PC-3 (cell line): ENCODE data around the gene URB2. TPM values are rescaled to one million over a fixed set of nuclear protein-coding genes. Genes with fewer than 3 reads are reported as not detected.

ENCODE experiments used
- ATAC-seq: fragments of 200-7000 bp; cut with Tn5 transposase; 2 replicates; pipeline ENCODE4 v1.9.1; 2020; ENCODE audit warnings: mild to moderate bottlenecking, moderate library complexity
- BruUV-seq: library from RNA; stranded (reverse); fragments of 400-500 nt; replicated peaks from 2 replicates; lab custom pipeline; 2021; lab: Mats Ljungman, UMichigan
- CTCF ChIA-PET: fragments of 300-600 bp; sonication (Branson Sonifier 250); formaldehyde crosslinking; loops from one replicate; lab custom pipeline; 2022; ENCODE audit warnings: antibody characterized with exemption; lab: Charles Lee
- POLR2A ChIA-PET: fragments of 300-600 bp; sonication (Branson Sonifier 250); formaldehyde crosslinking; loops from one replicate; lab custom pipeline; 2022; ENCODE audit warnings: antibody characterized with exemption; ENCODE audit not compliant: unreplicated experiment; lab: Charles Lee
- DNase-seq: peaks from one replicate; pipeline ENCODE4 v3.0.0-alpha.2; 2015
- H2AFZ ChIP-seq: fragments of 300-600 bp; sonication (generic); 2 replicates; pipeline ENCODE4 v1.6.0; 2016; ENCODE audit warnings: antibody characterized with exemption, low read length
- H3F3A ChIP-seq: fragments of 300-600 bp; sonication (generic); one replicate; pipeline ENCODE4 v1.6.0; 2017; ENCODE audit warnings: antibody characterized with exemption, low read length, control low read depth, mild to moderate bottlenecking; ENCODE audit not compliant: unreplicated experiment
- H3K27ac ChIP-seq: fragments of 300-600 bp; sonication (generic); 2 replicates; pipeline ENCODE4 v1.5.1; 2016; ENCODE audit warnings: mild to moderate bottlenecking, low read length
- H3K27me3 ChIP-seq: fragments of 300-600 bp; sonication (generic); 2 replicates; pipeline ENCODE4 v1.6.1; 2016; ENCODE audit warnings: low read length, mixed read lengths
- H3K36me3 ChIP-seq: fragments of 300-600 bp; sonication (generic); 2 replicates; pipeline ENCODE4 v1.6.1; 2016; ENCODE audit warnings: low read depth, mixed run types, low read length, mixed read lengths
- H3K4me1 ChIP-seq: fragments of 300-600 bp; sonication (generic); 2 replicates; pipeline ENCODE4 v1.5.1; 2016; ENCODE audit warnings: low read length; ENCODE audit not compliant: insufficient read depth
- H3K4me2 ChIP-seq: fragments of 300-600 bp; sonication (generic); 2 replicates; pipeline ENCODE4 v1.6.0; 2016; ENCODE audit warnings: low read length
- H3K4me3 ChIP-seq: fragments of 300-600 bp; sonication (generic); 2 replicates; pipeline ENCODE4 v1.5.1; 2016; ENCODE audit warnings: mild to moderate bottlenecking, low read length, mixed read lengths
- H3K79me2 ChIP-seq: fragments of 300-600 bp; sonication (generic); 2 replicates; pipeline ENCODE4 v1.6.1; 2017; ENCODE audit warnings: low read length, mixed read lengths
- H3K9ac ChIP-seq: fragments of 300-600 bp; sonication (generic); 2 replicates; pipeline ENCODE4 v1.6.0; 2016; ENCODE audit warnings: mild to moderate bottlenecking, low read length
- H3K9me2 ChIP-seq: fragments of 300-600 bp; sonication (generic); replicated peaks from 2 replicates; pipeline ENCODE4 v1.6.1; 2016; ENCODE audit warnings: mixed run types, low read length, mixed read lengths
- H3K9me3 ChIP-seq: fragments of 300-600 bp; sonication (generic); 2 replicates; pipeline ENCODE4 v1.6.1; 2016; ENCODE audit warnings: low read length, mixed read lengths
- H4K20me1 ChIP-seq: fragments of 300-600 bp; sonication (generic); 2 replicates; pipeline ENCODE4 v1.6.1; 2016; ENCODE audit warnings: low read length, mixed read lengths
- CTCF ChIP-seq: fragments of 300-600 bp; sonication (generic); conservative IDR thresholded peaks from 2 replicates; pipeline ENCODE4 v1.5.1; 2017; ENCODE audit warnings: antibody characterized with exemption, low read depth, mild to moderate bottlenecking, low read length
- EZH2 ChIP-seq: fragments of 300-600 bp; sonication (generic); IDR thresholded peaks from one replicate; pipeline ENCODE4 v1.6.1; 2017; ENCODE audit warnings: antibody characterized with exemption, mild to moderate bottlenecking, low read length; ENCODE audit not compliant: unreplicated experiment
- EZH2phosphoT487 ChIP-seq: fragments of 300-600 bp; sonication (generic); IDR thresholded peaks from 2 replicates; pipeline ENCODE4 v1.6.1; 2018; ENCODE audit warnings: mild to moderate bottlenecking, antibody characterized with exemption, low read length, borderline replicate concordance
- intact Hi-C: fragments of 100-400 bp; cut with micrococcal nuclease; formaldehyde crosslinking; loops from 2 replicates; pipeline ENCODE4 v1.9.0; 2023
- total RNA-seq: library from RNA; depleted of rRNA; stranded (reverse); fragments of >200 nt; gene quantifications from 2 replicates; pipeline ENCODE4 v1.2.3, GENCODE V29; 2014

Gene URB2
- total RNA-seq, 1 experiment from 2014 or later: 26.2 TPM

DNA sequence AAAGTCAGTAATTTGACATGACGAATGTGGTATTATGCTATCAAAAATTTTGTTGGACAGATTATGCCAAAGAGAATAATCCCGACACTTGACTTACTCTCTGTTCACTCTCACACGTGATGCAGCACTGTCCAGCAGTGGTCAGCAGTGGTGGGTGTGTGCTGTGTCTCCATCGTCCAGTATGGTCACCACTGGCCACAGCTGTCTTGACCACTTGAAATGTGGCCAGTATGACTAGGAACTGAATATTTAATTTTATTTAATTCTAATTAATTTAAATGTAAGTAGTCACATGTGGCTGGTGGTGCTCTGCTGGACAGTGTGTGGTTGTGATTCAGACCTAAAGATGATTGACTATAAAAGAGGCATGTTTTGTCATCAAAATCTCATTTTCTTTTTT, 24.0 kb downstream of the URB2 start:
- Histone ChIP-seq H4K20me1 (no peaks in the 10 kb centered on the region), H3K36me3 (peaks cover 61% of the 10 kb centered on the region), H3F3A (no peaks in the 10 kb centered on the region), H3K4me1 (no peaks in the 10 kb centered on the region), H3K27ac (no peak overlapping the region), H3K9me2 (no peaks in the 10 kb centered on the region), H2AFZ (no peak overlapping the region), H3K9me3 (no peaks in the 10 kb centered on the region), H3K27me3 (no peaks in the 10 kb centered on the region), H3K4me3 (no peak overlapping the region), H3K9ac (no peak overlapping the region), H3K79me2 (no peaks in the 10 kb centered on the region), H3K4me2 (no peak overlapping the region)
- ChIA-PET POLR2A (no interaction called here), CTCF (no interaction called here)
- intact Hi-C loops: no loop called here
- no TSS peak for BruUV-seq
- TF ChIP-seq EZH2phosphoT487: no peak
- TF ChIP-seq EZH2: no peak
- TF ChIP-seq CTCF: no peak
- no peak for ATAC-seq
- DNase-seq: no peak

DNA sequence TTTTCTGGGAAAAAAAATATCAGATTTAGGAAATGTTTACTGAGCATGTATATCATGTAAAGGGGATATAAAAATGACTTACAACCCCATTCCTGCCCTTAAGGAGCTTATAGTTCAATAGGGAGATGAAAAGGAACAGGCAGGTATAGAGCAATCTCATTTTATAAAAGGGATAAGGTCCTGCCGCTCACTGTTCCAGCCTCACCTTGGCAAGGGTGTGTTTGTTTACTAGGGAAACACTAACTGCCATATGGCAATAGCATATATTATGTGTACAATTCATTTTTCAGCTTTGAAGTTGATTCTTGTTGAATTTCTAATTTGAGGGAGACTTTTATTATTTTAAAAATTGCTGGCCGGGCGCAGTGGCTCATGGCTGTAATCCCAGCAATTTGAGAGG, 25.5 kb downstream of the URB2 start:
- H3K4me2 ChIP-seq: no peak overlapping the region
- no peak overlapping the region for H2AFZ ChIP-seq
- TF ChIP-seq EZH2 (no peak), EZH2phosphoT487 (no peak), CTCF (no peak)
- DNase-seq (no peak), ATAC-seq (no peak)
- intact Hi-C loops: no loop called here
- H3F3A ChIP-seq: no peaks in the 10 kb centered on the region
- CTCF ChIA-PET: no interaction called here
- H4K20me1 ChIP-seq: no peaks in the 10 kb centered on the region
- no peaks in the 10 kb centered on the region for H3K9me2 ChIP-seq
- no peak overlapping the region for H3K9ac ChIP-seq
- POLR2A ChIA-PET: no interaction called here
- no peak overlapping the region for H3K4me3 ChIP-seq
- no peaks in the 10 kb centered on the region for H3K9me3 ChIP-seq
- no peak overlapping the region for H3K27ac ChIP-seq
- peaks cover 67% of the 10 kb centered on the region for H3K36me3 ChIP-seq
- H3K27me3 ChIP-seq: no peaks in the 10 kb centered on the region
- no peaks in the 10 kb centered on the region for H3K4me1 ChIP-seq
- BruUV-seq: no TSS peak
- no peaks in the 10 kb centered on the region for H3K79me2 ChIP-seq

DNA sequence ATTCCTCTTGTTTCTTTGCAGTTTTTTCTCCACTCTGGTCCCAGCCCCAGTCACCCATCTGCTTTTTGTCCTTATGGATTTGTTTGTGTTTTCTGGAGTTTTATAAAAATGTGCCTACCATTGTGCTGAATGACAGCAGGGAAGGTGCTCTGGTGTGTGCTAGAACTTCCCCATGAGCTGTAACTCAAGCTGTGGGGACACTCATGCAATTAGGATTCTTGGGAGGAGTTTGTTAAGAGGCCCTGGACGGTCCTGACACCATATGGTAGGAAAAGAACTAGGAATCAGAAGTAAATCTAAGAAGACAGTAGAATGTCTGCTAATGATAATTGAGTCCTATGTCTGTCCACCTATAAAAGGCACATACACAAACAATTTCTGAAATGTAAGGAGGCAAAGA, 27.4 kb downstream of the URB2 start:
- Histone ChIP-seq H3K9me3 (no peaks in the 10 kb centered on the region), H3K4me1 (no peaks in the 10 kb centered on the region), H3K27me3 (no peaks in the 10 kb centered on the region), H3K36me3 (peaks cover 68% of the 10 kb centered on the region), H4K20me1 (no peaks in the 10 kb centered on the region), H3F3A (no peaks in the 10 kb centered on the region), H3K4me2 (no peak overlapping the region), H3K9ac (no peak overlapping the region), H3K27ac (no peak overlapping the region), H2AFZ (no peak overlapping the region), H3K9me2 (no peaks in the 10 kb centered on the region), H3K4me3 (no peak overlapping the region), H3K79me2 (no peaks in the 10 kb centered on the region)
- no peak for TF ChIP-seq EZH2
- no peak for TF ChIP-seq EZH2phosphoT487
- no peak for TF ChIP-seq CTCF
- intact Hi-C loops: no loop called here
- ChIA-PET CTCF (no interaction called here), POLR2A (no interaction called here)
- BruUV-seq: no TSS peak
- DNase-seq: no peak
- ATAC-seq: no peak
